DND-41 (cell line): ENCODE data around the gene KSR2.

ENCODE experiments used
- ATAC-seq: fragments of 200-7000 bp; cut with Tn5 transposase; 3 replicates; pipeline ENCODE4 v1.9.1; 2021; ENCODE audit warnings: low read depth; ENCODE audit not compliant: insufficient read depth
- DNase-seq: peaks from one replicate; pipeline ENCODE4 v3.0.0-alpha.2; 2020
- H2AFZ ChIP-seq: 2 replicates; pipeline ENCODE4 v1.6.0; 2012; ENCODE audit warnings: low read depth, low read length
- H3K27ac ChIP-seq: 2 replicates; pipeline ENCODE4 v1.5.1; 2012; ENCODE audit warnings: low read length, inconsistent platforms
- H3K27me3 ChIP-seq: fragments of 200-600 bp; sonication (generic); 2 replicates; pipeline ENCODE4 v1.6.0; 2012; ENCODE audit warnings: low read length, mild to moderate bottlenecking, inconsistent platforms; ENCODE audit not compliant: insufficient read depth, poor library complexity
- H3K36me3 ChIP-seq: 2 replicates; pipeline ENCODE4 v1.5.1; 2012; ENCODE audit warnings: low read length, inconsistent platforms; ENCODE audit not compliant: insufficient read depth
- H3K4me1 ChIP-seq: 2 replicates; pipeline ENCODE4 v1.5.1; 2012; ENCODE audit warnings: mild to moderate bottlenecking, low read length; ENCODE audit not compliant: insufficient read depth
- H3K4me2 ChIP-seq: 2 replicates; pipeline ENCODE4 v1.6.0; 2012; ENCODE audit warnings: mild to moderate bottlenecking, moderate library complexity, low read length, inconsistent platforms; ENCODE audit not compliant: insufficient read depth
- H3K4me3 ChIP-seq, 2 experiments: fragments of 200-600 bp in 1 of 2; shearing (Covaris generic) in 1 of 2; 2 replicates each; pipeline ENCODE4 v1.5.1; 2012 to 2016; ENCODE audit warnings: inconsistent platforms in 2 of 2, low read length in 2 of 2, mild to moderate bottlenecking in 2 of 2, low read depth in 1 of 2, moderate library complexity in 1 of 2
- H3K79me2 ChIP-seq: 2 replicates; pipeline ENCODE4 v1.6.0; 2012; ENCODE audit warnings: low read length, inconsistent platforms; ENCODE audit not compliant: insufficient read depth
- H3K9ac ChIP-seq: 2 replicates; pipeline ENCODE4 v1.6.0; 2012; ENCODE audit warnings: low read depth, mild to moderate bottlenecking, inconsistent platforms, low read length, moderate library complexity
- H3K9me3 ChIP-seq: 2 replicates; pipeline ENCODE4 v1.5.1; 2012; ENCODE audit warnings: low read length, moderate library complexity, mild to moderate bottlenecking, inconsistent platforms; ENCODE audit not compliant: insufficient read depth, severe bottlenecking
- H4K20me1 ChIP-seq: 2 replicates; pipeline ENCODE4 v1.6.0; 2012; ENCODE audit warnings: low read length; ENCODE audit not compliant: insufficient read depth
- EZH2 ChIP-seq: IDR thresholded peaks from 3 replicates; pipeline ENCODE4 v1.6.1; 2012; ENCODE audit warnings: borderline replicate concordance, low read depth, mild to moderate bottlenecking, moderate library complexity, low read length, inconsistent platforms; ENCODE audit not compliant: severe bottlenecking
- TF ChIP-seq, protein P1 (sequence below): IDR thresholded peaks from 2 replicates; pipeline ENCODE4 v1.5.1; 2012; ENCODE audit warnings: borderline replicate concordance, low read length, moderate library complexity, mild to moderate bottlenecking; ENCODE audit not compliant: poor library complexity, severe bottlenecking; ENCODE audit errors: extremely low read depth

Gene KSR2

DNA sequence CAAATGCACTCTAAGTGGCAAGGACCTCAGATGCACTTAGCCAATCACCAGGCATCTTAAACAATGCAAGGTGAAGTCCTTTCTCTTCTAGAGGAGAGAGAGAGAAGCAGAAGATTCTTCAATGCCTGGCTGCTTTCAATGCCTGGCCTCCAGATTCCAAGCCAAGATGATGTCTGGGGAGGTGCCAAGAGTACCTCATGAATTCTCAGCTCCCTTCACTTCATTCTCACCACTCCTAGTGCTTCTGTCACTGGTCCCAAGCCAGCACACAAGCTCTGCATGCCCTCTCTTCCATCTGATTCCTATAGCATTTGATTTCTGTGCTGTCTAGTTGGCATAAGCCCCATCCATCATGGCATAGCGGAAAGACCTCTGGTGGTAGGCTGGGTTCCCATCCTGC lies 225.0 kb downstream of the KSR2 start:
- H3K4me2 ChIP-seq = no peak overlapping the region
- H3K79me2 ChIP-seq = no peaks in the 10 kb centered on the region
- no peaks in the 10 kb centered on the region for H3K27me3 ChIP-seq
- H3K27ac ChIP-seq = no peak overlapping the region
- no peak for ATAC-seq
- no peak overlapping the region for H2AFZ ChIP-seq
- no peaks in the 10 kb centered on the region for H4K20me1 ChIP-seq
- H3K9ac ChIP-seq = no peak overlapping the region
- TF ChIP-seq, protein P1, sequence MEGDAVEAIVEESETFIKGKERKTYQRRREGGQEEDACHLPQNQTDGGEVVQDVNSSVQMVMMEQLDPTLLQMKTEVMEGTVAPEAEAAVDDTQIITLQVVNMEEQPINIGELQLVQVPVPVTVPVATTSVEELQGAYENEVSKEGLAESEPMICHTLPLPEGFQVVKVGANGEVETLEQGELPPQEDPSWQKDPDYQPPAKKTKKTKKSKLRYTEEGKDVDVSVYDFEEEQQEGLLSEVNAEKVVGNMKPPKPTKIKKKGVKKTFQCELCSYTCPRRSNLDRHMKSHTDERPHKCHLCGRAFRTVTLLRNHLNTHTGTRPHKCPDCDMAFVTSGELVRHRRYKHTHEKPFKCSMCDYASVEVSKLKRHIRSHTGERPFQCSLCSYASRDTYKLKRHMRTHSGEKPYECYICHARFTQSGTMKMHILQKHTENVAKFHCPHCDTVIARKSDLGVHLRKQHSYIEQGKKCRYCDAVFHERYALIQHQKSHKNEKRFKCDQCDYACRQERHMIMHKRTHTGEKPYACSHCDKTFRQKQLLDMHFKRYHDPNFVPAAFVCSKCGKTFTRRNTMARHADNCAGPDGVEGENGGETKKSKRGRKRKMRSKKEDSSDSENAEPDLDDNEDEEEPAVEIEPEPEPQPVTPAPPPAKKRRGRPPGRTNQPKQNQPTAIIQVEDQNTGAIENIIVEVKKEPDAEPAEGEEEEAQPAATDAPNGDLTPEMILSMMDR = no peak
- TF ChIP-seq EZH2 = no peak
- H3K36me3 ChIP-seq = no peaks in the 10 kb centered on the region
- H3K4me3 ChIP-seq = no peak overlapping the region
- no peak for DNase-seq
- H3K4me1 ChIP-seq = no peaks in the 10 kb centered on the region
- no peaks in the 10 kb centered on the region for H3K9me3 ChIP-seq

DNA sequence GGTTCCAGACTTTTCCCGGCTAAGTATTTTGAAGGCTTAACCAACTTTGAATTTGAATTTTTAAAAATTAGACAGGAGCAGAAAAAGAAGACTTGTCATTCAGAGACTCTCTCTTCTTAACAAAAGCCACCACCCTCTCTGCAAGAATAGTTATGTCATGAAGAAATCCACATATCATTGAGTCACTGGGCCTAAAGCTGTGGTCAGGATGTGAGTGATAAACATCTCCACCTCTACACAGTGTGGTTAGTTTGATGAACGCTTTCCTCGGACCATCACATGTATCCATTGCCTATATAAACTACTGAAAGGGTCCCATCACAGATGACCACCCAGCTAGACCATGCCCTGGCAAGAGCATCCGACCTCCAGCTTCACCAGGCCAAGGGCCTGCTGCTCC lies 226.1 kb downstream of the KSR2 start:
- Histone ChIP-seq H3K27me3 (no peaks in the 10 kb centered on the region), H3K9ac (no peak overlapping the region), H3K4me3 (no peak overlapping the region), H3K36me3 (no peaks in the 10 kb centered on the region), H3K9me3 (no peaks in the 10 kb centered on the region), H3K4me1 (peaks cover 1% of the 10 kb centered on the region; the same call in 1 of the 2 replicates), H3K4me2 (no peak overlapping the region), H4K20me1 (no peaks in the 10 kb centered on the region), H3K79me2 (no peaks in the 10 kb centered on the region), H3K27ac (no peak overlapping the region), H2AFZ (no peak overlapping the region)
- TF ChIP-seq EZH2 = no peak
- TF ChIP-seq, protein P1 = no peak
- no peak for DNase-seq
- ATAC-seq = no peak

DNA sequence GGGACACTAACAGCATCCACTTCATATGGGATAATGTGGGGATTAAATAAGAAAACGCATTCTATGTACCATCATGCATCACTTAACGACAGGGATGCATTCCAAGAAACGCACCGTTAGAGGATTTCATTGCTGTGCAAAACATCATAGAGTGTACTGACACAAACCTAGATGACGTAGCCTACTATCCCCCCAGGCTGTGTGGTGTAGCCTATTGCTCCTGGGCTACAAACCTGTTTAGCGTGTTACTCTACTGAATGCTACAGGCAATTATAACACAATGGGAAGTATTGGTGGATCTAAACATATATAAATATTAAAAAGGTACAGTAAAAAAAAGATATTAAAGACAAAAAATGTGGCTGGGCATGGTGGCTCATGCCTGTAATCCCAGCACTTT lies 230.6 kb downstream of the KSR2 start:
- no peaks in the 10 kb centered on the region for H3K9me3 ChIP-seq
- H3K4me2 ChIP-seq = no peak overlapping the region
- H3K27me3 ChIP-seq = no peaks in the 10 kb centered on the region
- H3K9ac ChIP-seq = no peak overlapping the region
- H4K20me1 ChIP-seq = no peaks in the 10 kb centered on the region
- H2AFZ ChIP-seq = no peak overlapping the region
- TF ChIP-seq, protein P1 = no peak
- TF ChIP-seq EZH2 = no peak
- no peak for ATAC-seq
- 0 out of 2 replicates have a peak overlapping the region, but pooled peaks have one; percentile 6 for H3K27ac ChIP-seq
- H3K79me2 ChIP-seq = no peaks in the 10 kb centered on the region
- H3K36me3 ChIP-seq = no peaks in the 10 kb centered on the region
- peaks cover 10% of the 10 kb centered on the region for H3K4me1 ChIP-seq
- DNase-seq = no peak
- no peak overlapping the region for H3K4me3 ChIP-seq

DNA sequence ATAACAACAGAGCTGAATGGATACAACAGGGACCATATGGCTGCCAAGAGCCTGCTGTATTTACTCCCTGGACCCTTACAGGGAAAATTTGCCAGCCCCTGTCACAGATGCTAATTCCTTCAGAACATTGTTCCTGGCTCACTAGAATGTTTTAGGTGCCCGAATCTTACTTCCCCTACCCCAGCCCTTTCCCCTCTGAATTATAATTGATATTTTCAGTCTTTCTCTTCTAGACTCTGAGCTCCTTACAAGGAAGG lies 235.3 kb downstream of the KSR2 start:
- Histone ChIP-seq H4K20me1 (no peaks in the 10 kb centered on the region), H3K9ac (no peak overlapping the region), H3K36me3 (no peaks in the 10 kb centered on the region), H3K79me2 (no peaks in the 10 kb centered on the region), H3K27me3 (no peaks in the 10 kb centered on the region), H3K4me1 (peaks cover 10% of the 10 kb centered on the region), H3K4me2 (no peak overlapping the region), H3K4me3 (no peak overlapping the region), H3K27ac (no peak overlapping the region), H3K9me3 (no peaks in the 10 kb centered on the region), H2AFZ (no peak overlapping the region)
- no peak for ATAC-seq
- no peak for DNase-seq
- no peak for TF ChIP-seq EZH2
- TF ChIP-seq, protein P1 = no peak
